Renal cortical epithelial cell (primary cell): ENCODE measurements around the gene SGSM1. TPM values are rescaled to one million over a fixed set of nuclear protein-coding genes. Genes with fewer than 3 reads are reported as not detected.

Source experiments
- DNase-seq: peaks from one replicate; pipeline ENCODE4 v3.0.0-alpha.2; 2011; ENCODE audit warnings: low read depth
- total RNA-seq: library from RNA; depleted of rRNA; stranded (reverse); fragments of >200 nt; gene quantifications from 2 replicates; pipeline ENCODE4 v1.2.3, GENCODE V29; 2014

The SGSM1 gene
- total RNA-seq, 1 donor from 2014 or later: not detected

DNA sequence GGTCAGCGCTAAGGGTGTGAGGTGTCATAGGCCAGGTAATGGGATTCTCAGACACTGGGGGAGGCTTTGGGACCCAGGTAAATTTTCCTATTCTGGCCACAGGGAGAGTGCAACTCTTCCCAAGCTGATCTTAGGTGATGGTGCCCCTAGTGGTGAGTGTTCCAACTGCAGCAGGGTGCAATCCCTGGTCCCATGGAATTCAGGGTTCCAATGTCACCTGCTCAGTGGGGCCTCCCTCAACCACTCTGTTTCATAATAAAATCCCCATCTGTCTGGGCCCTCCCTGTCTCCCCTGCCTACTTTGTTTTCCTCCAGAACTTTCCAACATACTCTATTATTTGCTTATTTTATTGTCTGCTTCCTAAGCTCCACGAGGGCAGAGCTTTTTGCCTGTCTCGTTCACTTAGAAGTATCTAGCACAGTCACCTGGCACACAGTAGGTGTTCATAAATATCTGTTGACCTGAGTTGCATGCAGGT is 2.9 kb upstream of the SGSM1 start:
- DNase-seq: peak; percentile 23

DNA sequence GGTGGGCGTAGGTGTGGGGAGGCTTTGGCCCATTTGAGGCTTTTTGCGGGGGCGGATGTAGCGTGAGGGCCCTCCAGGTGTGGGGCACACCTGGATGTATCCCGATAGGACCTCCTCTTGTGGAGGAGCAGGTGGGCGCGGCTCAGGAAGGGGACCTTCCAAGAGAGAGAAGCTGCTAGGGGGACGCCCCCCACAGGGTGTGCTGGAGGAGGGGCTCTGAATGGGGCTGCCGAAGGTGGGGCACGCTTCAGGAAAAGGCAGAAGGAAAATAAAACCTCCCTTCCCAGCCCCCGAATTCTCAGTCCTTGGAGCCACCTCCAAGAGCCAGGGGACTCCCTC is 621 bp downstream of the SGSM1 start:
- no peak for DNase-seq

DNA sequence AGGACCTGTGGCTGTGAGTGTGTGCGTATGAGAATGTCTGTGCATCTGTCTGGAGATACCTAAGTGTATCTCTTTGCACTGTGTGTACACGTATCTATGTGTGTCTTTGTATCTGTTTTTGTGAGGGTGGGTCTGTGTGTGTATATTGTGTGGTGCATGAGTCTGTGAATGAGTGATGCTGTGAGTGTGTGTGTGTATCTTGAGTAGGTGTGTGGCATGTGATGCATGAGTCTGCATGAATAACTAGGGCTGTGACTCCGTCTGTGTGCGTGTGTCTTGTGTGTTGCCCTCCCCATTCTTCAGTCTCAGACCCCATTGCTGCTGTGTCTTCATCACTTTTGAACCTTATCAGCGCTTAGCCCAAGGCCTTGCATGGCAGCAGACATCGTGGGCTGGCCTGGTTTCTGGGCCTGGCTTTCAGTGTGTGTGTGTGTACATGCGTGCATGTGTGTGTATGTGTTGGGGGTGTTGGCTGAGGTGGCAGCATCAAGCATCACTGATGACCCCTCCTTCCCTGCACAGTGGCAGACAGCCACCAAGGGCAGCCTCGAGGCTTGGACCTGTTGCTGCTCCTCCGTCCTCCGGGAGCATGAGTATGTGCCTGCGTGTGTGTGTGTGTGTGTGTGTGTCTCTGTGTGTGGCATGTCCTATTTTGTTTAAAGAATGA is 1.4 kb downstream of the SGSM1 start:
- DNase-seq: no peak

DNA sequence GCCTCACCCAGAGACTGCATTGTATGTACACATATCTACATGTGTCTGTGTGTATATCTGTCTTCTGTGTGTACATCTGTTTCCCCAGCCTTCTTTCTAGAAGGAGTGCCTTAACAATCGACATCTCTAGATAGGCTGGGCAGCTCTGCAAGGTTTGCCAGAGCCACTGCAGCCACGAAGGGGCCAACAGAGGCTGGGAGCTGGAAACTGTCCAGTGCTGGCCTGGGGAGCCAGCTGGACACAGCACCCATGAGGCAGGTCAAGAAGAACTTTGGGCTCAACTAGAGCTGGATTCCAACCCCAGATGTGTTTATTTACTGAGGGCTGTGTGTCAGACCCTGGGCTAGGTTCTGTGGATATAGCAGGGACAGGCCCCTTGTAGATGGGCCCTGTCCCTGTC is 3.3 kb downstream of the SGSM1 start:
- DNase-seq: no peak

DNA sequence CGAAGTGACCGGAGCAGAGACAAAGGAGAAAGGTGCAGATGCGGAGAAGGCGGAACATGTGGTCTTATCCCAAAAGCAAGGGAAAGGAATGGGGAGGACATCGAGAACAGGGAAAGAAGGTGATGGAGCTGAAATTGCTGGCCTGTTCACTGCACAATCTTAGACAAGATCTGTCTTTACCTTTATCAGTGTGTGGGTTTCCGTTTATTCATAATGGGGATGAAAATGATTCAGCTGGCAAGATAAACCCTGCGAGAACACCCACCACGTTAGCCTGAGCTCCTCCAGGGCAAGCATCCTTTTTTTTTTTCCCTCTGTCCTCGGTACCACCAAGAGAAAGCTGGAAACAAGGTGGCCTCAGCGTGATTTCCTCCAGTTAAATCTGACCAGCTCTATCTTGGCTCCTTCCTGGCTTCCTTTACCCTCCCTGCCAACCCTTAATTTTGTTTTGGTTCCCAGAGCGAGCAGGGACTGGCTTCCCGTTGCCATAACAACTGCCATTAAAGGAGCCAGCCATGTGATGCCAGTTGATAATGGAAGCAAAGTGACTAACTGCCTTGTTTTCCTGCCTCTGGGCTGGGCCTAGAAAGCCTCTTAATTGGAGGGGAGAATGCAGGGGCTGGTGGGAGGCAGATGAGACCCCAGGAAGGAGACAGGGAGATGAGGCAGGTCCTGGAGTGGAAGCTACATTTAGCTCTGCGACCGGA is 4.2 kb downstream of the SGSM1 start:
- DNase-seq: peak; percentile 15

DNA sequence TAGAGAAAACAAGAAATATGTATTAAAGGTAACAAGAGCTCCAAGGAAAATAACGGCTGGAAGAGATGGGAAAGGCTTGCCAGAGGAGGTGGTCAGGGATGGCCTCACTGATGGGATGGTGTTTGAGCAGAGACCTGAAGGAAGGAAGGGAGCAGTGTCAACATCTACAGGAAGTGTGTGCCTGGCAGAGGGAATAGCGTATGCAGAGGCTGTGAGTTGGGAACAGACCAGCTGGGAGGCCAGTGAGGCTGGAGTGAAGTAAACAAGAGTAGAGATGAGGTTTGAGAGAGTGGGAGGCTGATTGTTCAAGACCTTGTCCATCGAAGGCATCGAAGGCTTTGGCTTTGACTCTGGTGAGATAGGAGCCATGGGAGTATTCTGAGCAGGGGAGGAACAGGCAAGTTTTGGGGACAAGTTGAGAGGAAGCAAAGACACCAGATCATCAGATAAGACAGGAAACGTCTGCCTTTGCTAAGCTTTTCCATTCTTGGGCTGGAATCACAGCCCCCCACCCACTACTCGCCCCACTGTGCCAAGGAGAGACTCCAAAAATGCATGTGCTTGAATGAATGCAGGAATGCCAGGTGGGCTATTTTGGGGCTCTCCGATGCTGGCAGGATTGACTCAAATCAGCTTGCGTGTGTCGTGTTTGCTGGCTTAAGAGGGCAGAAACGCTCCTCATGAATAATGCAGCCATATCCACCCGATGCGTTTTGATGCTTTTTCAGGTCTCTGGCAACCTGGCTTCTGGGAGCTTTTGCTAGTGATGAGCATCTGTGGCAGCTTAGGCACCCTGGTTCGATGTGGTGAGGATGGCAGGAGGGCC is 7.2 kb downstream of the SGSM1 start:
- no peak for DNase-seq

DNA sequence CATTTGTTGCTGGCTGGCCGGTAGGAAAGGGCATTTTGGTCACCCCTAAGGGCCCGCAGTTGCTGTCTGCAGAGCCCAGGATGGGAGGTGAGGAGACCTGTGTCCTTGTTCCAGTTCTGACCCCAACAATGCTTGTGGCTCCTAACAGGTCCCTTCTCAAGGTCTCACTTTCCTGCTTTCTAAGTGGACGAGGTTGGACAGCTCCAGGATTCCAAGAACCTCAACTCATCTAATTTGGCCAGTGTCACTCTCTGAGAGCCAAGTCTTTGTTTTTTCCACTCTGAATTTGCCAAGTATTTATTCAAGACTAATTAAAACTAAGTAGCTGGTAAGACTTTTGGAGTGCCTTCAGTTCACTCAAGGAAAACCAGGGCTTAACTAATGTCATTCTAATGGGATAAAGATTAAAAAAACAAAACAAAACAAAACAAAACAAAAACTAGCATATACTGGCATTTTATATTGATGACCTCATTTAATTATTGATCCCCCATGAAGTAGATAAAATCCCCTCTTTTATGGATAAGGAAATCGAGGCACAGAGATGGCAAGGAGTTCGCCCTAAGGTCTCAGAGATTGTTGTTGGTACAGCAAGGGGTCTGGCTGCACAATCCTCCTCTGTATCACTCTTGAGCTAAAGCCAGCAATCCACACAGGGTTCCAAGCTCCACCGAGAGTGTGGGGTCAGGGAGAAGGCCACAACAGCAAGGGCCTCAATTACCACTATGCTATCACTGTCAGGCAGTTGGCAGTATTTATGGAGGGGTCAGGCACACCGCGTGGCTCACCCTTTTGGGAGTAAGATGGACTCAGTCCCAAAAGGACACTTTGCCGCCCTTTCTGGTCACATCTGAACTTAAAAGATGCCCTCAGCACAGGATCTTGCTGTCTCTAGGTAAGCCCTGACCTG is 8.1 kb downstream of the SGSM1 start:
- DNase-seq: no peak

DNA sequence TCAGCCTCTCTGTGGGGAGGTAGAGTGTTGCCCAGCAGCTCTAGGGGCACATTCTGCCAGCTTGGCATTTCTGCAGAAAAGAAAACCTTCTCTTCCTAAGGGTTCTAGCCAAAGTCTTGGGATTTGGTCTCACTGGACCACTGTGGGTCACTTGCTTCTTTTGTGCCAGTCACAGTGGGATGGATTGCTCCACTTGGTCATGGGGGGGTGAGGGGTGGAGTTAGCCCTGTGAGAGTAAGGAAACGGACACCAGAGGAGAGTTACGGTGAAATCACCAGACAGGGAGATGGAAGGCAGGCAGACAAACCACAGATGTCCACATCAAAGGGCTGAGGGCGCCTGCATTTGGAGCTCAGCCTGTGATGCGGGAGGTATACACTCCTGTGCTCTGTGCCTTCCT is 10.8 kb downstream of the SGSM1 start:
- DNase-seq: no peak

DNA sequence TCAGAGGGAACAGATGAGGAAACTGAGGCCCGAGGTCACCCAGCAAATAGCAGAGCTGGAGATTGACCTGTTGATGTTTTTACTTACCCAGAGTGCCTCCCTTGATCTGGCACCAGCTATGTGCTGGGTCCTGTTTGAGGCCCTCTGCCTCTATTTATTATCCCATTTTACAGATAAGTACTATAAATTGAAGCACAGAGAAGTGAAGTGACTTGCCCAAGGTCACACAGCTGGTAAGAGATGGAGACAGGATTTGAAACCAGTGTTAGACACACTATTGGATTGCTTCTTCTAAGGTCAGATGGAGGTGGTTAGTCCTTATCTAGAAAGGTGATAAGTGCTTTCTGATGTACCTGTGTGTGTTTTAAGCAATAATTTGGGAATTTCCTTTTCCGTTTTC is 13.5 kb downstream of the SGSM1 start:
- no peak for DNase-seq

DNA sequence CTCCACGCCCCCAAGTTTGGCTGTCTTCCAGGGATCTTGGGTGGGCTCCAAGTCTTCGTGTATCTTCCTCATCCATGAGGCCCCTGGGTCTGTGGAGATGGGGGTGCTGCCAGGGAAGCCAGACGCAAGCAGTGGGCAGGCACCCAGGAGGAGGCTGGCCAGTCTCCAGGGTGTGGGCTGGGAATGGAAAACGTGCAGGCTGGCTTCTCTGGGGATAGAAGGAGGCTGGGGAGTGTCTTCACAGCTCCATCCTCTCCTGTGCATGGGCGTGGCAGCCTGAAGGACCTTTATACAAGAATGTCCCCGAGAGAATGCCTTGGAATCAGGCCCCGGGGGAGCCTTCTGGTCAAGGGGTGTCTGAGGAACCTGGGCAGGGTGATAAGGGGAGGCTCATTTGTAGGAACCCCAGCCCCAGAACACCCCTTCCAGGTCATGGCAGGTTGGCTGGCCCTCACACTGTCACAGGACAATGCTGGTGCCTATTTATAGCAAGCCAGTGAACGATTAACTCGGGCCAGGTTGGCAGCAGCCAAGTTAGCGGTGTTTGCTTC is 14.0 kb downstream of the SGSM1 start:
- DNase-seq: peak; percentile 43

DNA sequence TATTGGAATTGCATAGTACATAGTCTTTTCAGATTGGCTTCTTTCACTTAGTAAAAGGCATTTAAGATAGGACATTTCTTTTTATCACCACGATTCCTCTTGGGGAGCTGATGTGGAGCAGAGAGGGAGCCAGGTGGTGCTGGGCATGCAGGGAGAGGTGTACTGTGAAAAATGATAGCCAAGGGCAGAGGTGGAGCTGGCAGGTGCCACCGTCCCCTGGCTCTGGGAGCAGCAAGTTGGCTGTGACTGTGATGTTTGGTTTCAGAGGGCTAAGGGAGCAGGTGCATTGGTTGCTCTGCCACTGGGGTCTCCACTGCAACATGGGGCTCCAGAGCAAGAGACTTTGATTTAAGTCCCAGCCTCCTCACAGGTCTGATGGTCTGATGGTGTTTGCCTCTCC is 16.5 kb downstream of the SGSM1 start:
- DNase-seq: no peak

DNA sequence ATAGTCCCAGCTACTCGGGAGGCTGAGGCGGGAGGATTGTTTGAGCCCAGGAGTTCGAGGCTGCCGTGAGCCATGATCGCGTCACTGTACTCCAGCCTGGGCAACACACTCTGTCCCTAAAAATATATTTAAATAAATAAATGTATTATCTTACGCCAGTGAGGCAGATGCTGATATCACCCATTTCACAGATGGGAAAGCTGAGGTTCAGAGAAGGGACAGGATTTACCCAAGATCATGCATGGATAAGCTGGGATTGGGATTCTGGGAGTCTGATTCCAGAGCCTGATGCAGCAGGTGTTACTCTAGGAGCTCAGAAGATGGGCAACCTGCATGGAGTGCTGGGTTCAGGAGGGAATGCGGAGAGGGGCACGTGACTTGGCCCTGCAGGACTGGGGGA is 17.8 kb downstream of the SGSM1 start:
- DNase-seq: no peak

DNA sequence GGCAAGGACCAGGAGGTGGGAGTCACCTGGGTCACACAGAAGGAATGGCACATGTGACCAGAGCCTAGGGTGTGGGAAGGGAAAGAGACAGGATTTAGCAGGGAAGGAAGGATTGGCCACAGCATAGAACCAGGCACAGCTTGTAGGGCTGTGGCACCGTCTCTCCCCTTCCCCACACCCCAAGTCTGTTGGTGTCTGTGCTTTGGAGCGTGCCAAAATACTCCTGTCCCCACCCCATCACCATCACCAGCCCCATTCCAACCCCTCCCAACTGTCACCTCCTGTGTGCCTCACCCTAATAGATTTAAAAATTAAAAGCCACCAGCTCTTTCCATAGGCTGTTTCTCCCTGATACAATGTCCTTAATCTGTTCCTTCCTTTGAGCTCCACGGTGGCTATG is 18.2 kb downstream of the SGSM1 start:
- DNase-seq: no peak

DNA sequence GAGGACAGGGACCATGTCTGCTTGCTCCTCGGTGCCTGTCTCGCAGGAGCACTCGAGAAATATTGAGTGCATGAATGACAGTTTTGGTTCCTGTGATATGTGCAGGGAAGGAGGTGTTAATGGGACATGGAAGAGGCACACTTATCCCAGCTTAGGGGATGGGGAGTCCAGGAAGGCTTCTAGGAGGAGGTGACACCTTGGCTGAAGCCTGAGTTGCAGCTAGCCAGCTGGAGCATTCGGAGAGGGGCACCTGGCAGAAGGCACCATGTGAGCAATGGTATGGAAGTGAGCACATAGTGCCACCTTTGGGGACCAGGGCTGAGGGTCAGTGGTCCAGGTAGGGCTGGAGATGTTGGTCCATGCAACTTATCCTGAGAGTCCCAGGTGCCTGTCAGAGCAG is 18.9 kb downstream of the SGSM1 start:
- DNase-seq: no peak

DNA sequence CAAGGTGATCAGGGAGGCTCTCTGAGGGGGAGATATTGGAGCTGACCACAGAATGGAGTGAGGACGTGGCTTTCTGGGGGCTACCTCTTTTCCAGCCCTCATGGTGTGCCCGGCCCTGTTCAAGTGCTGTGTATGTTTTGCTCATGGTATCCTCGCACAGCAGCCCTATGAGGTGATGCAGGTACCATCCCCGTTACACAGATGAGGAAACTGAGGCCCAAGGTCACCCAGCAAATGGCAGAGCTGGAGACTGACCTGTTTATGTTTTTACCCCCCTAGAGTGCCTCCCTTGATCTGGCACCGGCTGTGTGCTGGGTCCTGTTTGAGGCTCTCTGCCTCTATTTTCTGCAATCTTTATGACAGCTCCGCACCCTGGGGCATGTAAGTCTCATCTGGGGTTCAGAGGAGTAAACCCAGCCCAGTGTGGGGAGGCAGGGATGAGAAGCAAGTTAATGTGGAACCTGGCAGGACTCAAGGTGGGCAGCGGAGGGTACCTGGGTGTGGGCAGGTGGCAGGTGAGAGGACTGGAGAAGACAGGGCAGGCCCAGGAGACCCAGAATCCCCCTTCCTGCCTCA is 20.8 kb downstream of the SGSM1 start:
- no peak for DNase-seq

DNA sequence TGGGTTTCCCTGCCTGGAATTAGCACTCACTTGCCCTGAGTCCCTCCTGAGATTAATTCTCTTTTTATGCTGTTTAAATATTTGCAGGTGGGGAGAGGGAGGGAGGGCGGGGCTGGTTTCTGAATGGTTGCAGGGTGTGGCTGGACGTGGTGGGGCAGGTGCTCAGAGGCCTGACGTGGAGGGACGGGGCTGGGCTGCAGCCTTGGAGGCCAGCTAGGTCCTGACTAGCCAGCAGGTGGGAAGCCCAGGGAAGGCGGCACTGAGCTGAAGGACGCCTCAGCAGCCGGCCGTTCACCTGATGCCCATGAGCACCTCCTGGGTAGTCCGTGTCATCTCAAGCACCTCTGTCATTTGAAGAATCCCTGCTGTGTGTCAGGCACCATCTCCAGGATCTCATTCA is 21.3 kb downstream of the SGSM1 start:
- no peak for DNase-seq

DNA sequence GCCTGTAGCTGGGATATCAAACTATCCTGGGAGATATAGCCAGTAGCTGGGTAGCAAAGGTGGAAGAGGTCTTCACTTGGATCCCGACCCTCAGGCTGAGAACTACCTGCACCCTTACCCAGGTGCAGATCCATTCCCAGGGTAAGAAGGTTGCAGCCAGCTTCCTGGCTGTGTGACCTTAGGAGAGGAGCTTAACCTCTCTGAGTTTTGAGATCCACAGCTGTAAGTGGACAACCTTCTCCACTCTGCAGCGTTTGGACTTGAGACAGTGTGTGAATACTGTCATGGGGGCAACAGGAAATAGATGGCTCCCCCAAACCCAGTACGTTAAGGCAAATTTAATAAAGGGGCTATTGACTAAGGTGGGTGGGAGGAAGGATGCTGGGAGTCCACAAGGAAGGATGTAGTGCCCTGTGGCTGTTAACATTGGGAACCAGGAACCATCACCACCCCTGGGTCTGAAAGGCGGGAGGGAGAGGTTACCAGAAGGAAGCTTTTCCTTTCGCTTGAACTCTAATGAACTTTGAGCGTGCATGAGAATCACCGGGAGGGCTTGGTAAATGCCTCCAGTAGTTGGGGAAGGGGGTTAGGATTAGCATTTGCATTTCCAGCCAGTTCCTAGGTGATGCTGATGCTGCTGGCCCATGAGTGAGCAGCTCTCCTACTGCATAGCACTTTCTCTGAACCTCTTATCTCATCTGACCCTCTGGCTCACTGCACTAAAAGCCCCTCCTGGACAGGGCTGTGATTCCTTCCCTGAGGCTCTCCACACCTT is 24.4 kb downstream of the SGSM1 start:
- DNase-seq: no peak

DNA sequence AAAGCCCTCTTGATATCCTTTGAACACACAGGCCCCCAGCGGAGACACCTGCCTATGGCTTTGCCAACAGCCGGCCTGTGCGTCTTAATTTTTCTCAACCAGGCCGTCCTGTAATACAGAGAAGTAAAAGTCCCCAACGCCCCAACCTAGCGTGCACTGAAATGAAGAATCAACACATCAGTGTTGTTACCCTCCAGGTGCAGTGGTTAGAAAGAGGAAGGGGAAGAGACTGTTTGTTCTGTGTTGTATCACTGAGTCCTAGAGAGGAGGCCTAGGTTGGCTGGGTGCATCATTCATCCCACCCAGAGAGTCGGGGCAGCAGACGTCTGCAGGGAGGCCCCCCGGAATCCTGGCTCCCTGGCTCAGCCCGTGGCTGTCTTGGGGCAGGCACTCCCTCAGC is 25.7 kb downstream of the SGSM1 start:
- DNase-seq: no peak

DNA sequence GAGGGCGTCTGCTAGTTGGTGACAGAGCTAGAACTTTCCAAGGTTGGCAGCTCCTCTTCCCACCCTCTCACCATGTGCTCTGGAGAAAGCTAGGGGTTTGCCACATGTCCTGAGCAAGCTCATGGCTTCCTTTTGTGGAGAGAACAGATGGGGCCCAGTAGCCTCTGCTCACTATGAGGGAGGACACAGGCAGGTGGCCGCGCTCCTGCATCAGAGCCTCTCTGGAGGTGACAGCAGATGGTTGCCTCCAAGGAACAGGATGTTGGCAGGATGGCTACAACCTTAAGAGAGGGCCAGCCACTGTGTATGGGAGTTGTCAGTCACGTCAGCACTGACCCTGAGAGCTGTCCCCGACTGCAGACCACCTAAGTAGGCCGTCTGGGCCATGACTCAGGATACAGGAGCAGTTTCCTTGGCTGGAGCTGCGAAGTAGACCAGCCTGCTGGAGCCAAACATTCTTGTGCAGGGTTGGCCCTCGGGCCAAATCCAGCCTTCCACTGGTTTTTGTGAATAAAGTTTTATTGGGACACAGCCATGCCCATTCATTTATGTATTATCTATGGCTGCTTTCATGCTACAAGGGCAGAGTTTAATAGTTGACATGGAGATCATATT is 28.0 kb downstream of the SGSM1 start:
- DNase-seq: no peak
